NB4 (cell line): Measurements from ENCODE around the gene PAMR1.

Experiments used
- DNase-seq: peaks from one replicate; pipeline ENCODE4 v3.0.0; 2010; ENCODE audit warnings: low read depth
- H3K4me3 ChIP-seq: one replicate; pipeline ENCODE4 v1.5.1; 2011; ENCODE audit warnings: mild to moderate bottlenecking, low read depth, low read length, moderate library complexity
- MYC ChIP-seq: IDR thresholded peaks from 2 replicates; pipeline ENCODE4 v1.6.1; 2011; ENCODE audit warnings: low read depth, low read length
- POLR2A ChIP-seq: IDR thresholded peaks from 2 replicates; pipeline ENCODE4 v1.6.1; 2011; ENCODE audit warnings: mild to moderate bottlenecking; ENCODE audit not compliant: insufficient read length; ENCODE audit errors: extremely low read depth
- TF ChIP-seq, protein P1 (sequence below): IDR thresholded peaks from 2 replicates; pipeline ENCODE4 v1.6.1; 2011; ENCODE audit warnings: low read depth, low read length
- TF ChIP-seq, protein P2 (sequence below): IDR thresholded peaks from one replicate; pipeline ENCODE4 v1.5.1; 2012; ENCODE audit warnings: low read depth, low read length

Gene PAMR1

DNA sequence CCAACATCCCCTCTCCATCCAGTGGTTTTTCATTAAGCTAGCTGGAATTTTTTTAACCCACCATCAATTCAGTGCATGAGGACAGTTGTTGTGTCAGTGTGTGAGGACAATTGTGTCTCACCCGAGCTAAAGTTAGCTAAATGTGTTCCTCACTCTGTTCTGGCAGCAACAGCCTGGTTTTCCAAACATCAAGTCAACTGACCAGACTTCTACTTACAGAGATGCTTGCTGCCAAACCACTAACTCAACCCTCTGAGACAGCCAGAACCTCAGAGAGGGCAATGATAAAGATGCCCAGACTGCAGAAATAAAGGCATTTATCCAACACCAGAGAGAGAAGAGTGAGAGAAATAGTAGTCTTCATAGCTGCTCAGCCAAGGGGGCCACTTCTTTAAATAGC lies 6.7 kb downstream of the PAMR1 start:
- TF ChIP-seq MYC: no peak
- TF ChIP-seq, protein P1, sequence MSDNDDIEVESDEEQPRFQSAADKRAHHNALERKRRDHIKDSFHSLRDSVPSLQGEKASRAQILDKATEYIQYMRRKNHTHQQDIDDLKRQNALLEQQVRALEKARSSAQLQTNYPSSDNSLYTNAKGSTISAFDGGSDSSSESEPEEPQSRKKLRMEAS: no peak
- no peak for TF ChIP-seq POLR2A
- TF ChIP-seq, protein P2, sequence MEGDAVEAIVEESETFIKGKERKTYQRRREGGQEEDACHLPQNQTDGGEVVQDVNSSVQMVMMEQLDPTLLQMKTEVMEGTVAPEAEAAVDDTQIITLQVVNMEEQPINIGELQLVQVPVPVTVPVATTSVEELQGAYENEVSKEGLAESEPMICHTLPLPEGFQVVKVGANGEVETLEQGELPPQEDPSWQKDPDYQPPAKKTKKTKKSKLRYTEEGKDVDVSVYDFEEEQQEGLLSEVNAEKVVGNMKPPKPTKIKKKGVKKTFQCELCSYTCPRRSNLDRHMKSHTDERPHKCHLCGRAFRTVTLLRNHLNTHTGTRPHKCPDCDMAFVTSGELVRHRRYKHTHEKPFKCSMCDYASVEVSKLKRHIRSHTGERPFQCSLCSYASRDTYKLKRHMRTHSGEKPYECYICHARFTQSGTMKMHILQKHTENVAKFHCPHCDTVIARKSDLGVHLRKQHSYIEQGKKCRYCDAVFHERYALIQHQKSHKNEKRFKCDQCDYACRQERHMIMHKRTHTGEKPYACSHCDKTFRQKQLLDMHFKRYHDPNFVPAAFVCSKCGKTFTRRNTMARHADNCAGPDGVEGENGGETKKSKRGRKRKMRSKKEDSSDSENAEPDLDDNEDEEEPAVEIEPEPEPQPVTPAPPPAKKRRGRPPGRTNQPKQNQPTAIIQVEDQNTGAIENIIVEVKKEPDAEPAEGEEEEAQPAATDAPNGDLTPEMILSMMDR: no peak
- DNase-seq: no peak
- H3K4me3 ChIP-seq: no peak overlapping the region

DNA sequence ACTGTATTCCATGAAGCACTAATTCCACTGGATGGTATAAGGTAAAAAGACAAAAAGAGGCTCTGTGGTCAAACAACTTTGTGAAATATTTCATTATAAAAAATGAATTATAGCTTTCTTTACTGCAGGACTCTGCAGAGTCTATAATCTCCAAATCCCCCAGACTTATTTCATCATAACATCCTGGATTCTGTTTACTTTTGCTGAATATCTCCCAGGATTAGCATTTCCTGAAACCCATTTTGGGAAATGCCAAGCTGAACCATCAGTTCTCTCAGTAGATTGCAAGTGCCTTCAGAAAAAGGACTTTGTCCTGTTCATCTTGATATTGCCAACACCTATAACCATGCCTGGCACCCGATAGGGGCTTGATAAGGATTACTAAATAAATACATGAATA lies 7.9 kb downstream of the PAMR1 start:
- TF ChIP-seq, protein P1: no peak
- TF ChIP-seq MYC (no peak), POLR2A (no peak)
- TF ChIP-seq, protein P2: no peak
- H3K4me3 ChIP-seq: no peak overlapping the region
- DNase-seq: no peak

DNA sequence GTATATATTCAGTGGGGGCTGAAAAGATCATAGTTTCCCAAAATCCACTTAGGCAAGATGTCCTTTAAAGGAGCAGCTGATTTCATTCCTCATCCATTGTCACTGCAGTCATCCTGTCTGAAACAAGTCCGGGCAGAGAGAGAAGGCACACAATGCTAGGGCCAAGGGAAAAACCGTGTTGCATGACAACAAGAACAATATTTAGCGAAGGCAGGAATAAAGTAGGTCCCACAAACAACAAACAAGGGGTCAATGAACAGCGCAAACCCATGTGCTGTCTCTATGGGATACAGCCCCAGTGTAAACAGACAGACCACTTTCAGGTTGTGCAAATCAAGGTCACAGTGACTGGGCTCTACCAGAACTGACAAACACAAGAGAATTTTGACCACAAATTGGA lies 9.0 kb downstream of the PAMR1 start:
- DNase-seq: no peak
- no peak overlapping the region for H3K4me3 ChIP-seq
- TF ChIP-seq MYC (no peak), POLR2A (no peak)
- TF ChIP-seq, protein P2: no peak
- TF ChIP-seq, protein P1: no peak

DNA sequence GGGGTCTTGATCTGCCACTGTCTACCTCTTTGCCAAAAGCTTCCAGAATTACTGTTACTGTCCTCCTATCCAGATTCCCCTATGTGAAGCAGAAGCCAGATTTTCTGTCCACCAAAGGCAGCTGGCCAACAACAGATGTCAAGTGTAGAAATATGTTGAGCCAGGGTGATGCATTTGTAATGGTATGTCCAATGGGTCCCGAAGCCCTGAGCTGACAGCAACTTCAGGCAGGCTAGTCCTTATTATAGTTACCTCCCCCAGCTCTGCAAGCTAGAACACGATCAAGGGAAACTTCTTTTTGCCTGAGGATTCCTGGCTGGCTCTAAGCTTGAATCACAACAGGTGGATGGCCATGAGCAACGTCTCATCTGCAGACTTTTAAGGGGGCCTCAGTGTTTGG lies 10.2 kb downstream of the PAMR1 start:
- TF ChIP-seq MYC: no peak
- TF ChIP-seq POLR2A: no peak
- TF ChIP-seq, protein P1: no peak
- TF ChIP-seq, protein P2: no peak
- DNase-seq: no peak

DNA sequence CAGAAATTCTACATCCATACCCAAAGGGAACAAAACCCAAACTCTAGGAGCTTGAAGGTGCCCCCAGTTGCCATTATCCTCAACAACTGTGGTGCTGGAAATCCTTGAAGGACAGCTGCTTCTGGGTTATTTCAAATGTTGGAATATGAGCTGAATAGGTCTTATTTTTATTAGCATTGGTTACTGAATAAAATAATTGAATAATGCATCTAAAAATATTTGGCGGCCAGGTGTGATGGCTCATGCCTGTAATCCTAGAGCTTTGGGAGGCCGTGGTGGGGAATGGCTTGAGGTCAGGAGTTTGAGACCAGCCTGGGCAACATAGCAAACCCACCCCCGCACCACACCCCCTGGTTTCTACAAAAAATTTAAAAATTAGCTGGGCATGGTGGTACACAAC lies 10.9 kb downstream of the PAMR1 start:
- TF ChIP-seq POLR2A: no peak
- TF ChIP-seq, protein P1: no peak
- TF ChIP-seq, protein P2: no peak
- no peak for TF ChIP-seq MYC
- DNase-seq: no peak
- no peak overlapping the region for H3K4me3 ChIP-seq

More for the DNA sequence above, 10.2 kb downstream of the PAMR1 start:
- no peak overlapping the region for H3K4me3 ChIP-seq

DNA sequence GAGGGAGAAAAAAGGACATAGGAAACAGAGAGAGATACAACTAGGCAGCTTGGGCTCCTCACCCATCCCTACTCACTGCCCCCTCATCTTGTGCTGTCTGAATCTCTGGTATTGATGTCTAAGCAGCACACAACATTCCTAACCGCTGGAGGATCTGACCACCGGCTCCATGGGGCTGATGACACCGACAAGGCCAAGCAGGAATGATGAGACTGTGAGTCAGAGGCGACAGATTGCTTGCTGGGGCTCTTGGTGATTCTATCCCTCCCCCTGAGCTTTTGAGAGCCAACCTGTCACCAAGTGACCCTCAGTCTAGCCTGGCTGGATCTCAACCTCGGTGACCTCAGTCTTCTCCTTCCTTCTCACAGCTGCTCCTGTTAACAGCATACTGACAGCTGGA lies 13.8 kb downstream of the PAMR1 start:
- no peak overlapping the region for H3K4me3 ChIP-seq
- DNase-seq: no peak
- TF ChIP-seq, protein P2: no peak
- no peak for TF ChIP-seq MYC
- TF ChIP-seq, protein P1: no peak
- TF ChIP-seq POLR2A: no peak
